ENCODE results near the gene PXDC1. TPM values are rescaled to one million over a fixed set of nuclear protein-coding genes. Genes with fewer than 3 reads are reported as not detected.
"Not testable (repeated sequence)": the region's sequence is repeated elsewhere in the genome, so short reads cannot be mapped to it uniquely, and the experiment has no call there.

PXDC1 gene
- total and polyA plus RNA-seq, 2 donors (not counting 3 experiments of a cell fraction or from before 2014, with no cell fraction given) = 60.9 to 121 TPM

DNA sequence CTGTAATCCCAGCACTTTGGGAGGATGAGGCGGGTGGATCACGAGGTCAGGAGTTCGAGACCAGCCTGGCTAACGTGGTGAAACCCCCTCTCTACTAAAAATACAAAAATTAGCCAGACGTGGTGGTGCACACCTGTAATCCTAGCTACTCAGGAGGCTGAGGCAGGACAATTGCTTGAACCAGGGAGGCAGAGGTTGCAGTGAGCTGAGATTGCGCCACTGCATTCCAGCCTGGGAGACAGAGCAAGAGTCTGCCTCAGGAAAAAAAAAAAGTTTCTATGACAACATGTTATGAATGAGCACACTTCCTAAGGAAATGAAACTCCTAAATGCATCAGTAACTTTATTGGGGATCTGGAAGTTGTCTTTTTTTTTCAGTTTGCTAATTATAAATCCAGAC lies 16.0 kb upstream of the PXDC1 start:
- BruUV-seq (replicated peaks); H2AFZ ChIP-seq (ENCODE audit: low read depth, low read length); intact Hi-C loops (cut with micrococcal nuclease); H3K79me2 ChIP-seq (ENCODE audit: control insufficient read depth, insufficient read depth, low read length); H3K4me3 ChIP-seq (replicated peaks in 1 of 3; ENCODE audit: insufficient read depth in 1 of 3, low read depth in 1 of 3, low read length in 3 of 3); H3K36me3 ChIP-seq (ENCODE audit: control insufficient read depth in 2 of 2, extremely low read depth in 1 of 2, insufficient read depth in 2 of 2, low read length in 2 of 2); dilution Hi-C loops (cut with MboI; ENCODE audit: extremely low pct_ligation_motif_present, low sequenced_read_pairs); H4K20me1 ChIP-seq (replicated peaks; ENCODE audit: control insufficient read depth, extremely low read depth, insufficient read depth, low read length); POLR2A ChIA-PET; H3K9me1 ChIP-seq (replicated peaks; ENCODE audit: control insufficient read depth, extremely low read depth, insufficient read depth, low read length); H3K4me1 ChIP-seq (ENCODE audit: control insufficient read depth, extremely low read depth, insufficient read depth, low read length); H3K9me3 ChIP-seq (replicated peaks; ENCODE audit: control insufficient read depth, insufficient read depth, low read length); H3K27me3 ChIP-seq (ENCODE audit: control insufficient read depth in 2 of 2, insufficient read depth in 2 of 2, low read length in 2 of 2): not testable (repeated sequence)
- Histone ChIP-seq H3K27ac (ENCODE audit: insufficient read depth, low read depth, low read length) (peak overlapping the region; percentile 28), H3K9ac (replicated peaks; ENCODE audit: extremely low read depth, insufficient read depth, low read length) (peak overlapping the region; percentile 13), H3K4me2 (ENCODE audit: insufficient read depth, low read length) (peak overlapping the region; percentile 25)
- TF ChIP-seq JUN (IDR thresholded peaks at IDR 0.05; ENCODE audit: borderline replicate concordance, insufficient read depth, insufficient read length, low read depth) = peak; percentile 9
- CTCF ChIA-PET = interaction anchor here (1.3 kb wide), 1 partner anchor 11 kb away, joined by 4 read pairs; no protein-coding TSS in a partner anchor
- DNase-seq (ENCODE audit: low read depth, low spot score) (peak; percentile 66), FAIRE-seq (peak; percentile 75)

GRCh38 chr6:3766214-3766613 lies 14.7 kb upstream of the PXDC1 start:
- Histone ChIP-seq H4K20me1 (replicated peaks; ENCODE audit: control insufficient read depth, extremely low read depth, insufficient read depth, low read length) (no peaks in the 10 kb centered on the region), H3K4me1 (ENCODE audit: control insufficient read depth, extremely low read depth, insufficient read depth, low read length) (peaks cover 7% of the 10 kb centered on the region), H3K9ac (replicated peaks; ENCODE audit: extremely low read depth, insufficient read depth, low read length) (no peak overlapping the region), H3K4me2 (ENCODE audit: insufficient read depth, low read length) (no peak overlapping the region), H2AFZ (ENCODE audit: low read depth, low read length) (no peak overlapping the region), H3K27me3 (ENCODE audit: control insufficient read depth in 2 of 2, insufficient read depth in 2 of 2, low read length in 2 of 2) (no peaks in the 10 kb centered on the region), H3K27ac (ENCODE audit: insufficient read depth, low read depth, low read length) (no peak overlapping the region), H3K9me1 (replicated peaks; ENCODE audit: control insufficient read depth, extremely low read depth, insufficient read depth, low read length) (no peaks in the 10 kb centered on the region), H3K36me3 (ENCODE audit: control insufficient read depth in 2 of 2, extremely low read depth in 1 of 2, insufficient read depth in 2 of 2, low read length in 2 of 2) (no peaks in the 10 kb centered on the region), H3K79me2 (ENCODE audit: control insufficient read depth, insufficient read depth, low read length) (no peaks in the 10 kb centered on the region), H3K4me3 (replicated peaks in 1 of 3; ENCODE audit: insufficient read depth in 1 of 3, low read depth in 1 of 3, low read length in 3 of 3) (no peak overlapping the region), H3K9me3 (replicated peaks; ENCODE audit: control insufficient read depth, insufficient read depth, low read length) (no peaks in the 10 kb centered on the region)
- DNase-seq (ENCODE audit: low read depth, low spot score) (no peak), FAIRE-seq (no peak)
- CTCF ChIA-PET = no interaction called here
- POLR2A ChIA-PET = no interaction called here
- BruUV-seq (replicated peaks) = no TSS peak
- TF ChIP-seq POLR2A (IDR thresholded peaks at IDR 0.05; ENCODE audit: low read depth, low read length) (no peak), MYC (IDR thresholded peaks at IDR 0.05; ENCODE audit: low read depth, low read length) (no peak), CTCF (IDR thresholded peaks at IDR 0.05; ENCODE audit: extremely low read depth in 1 of 2, insufficient read depth in 1 of 2, low read depth in 1 of 2, low read length in 2 of 2) (no peak), POLR2AphosphoS5 (IDR thresholded peaks at IDR 0.05; ENCODE audit: insufficient read depth, low read depth, low read length) (no peak), FOS (IDR thresholded peaks at IDR 0.05; ENCODE audit: borderline replicate concordance, insufficient read depth, low read length) (no peak), EZH2 (IDR thresholded peaks at IDR 0.05; ENCODE audit: borderline replicate concordance, low read depth, low read length, severe bottlenecking) (no peak), GATA2 (IDR thresholded peaks at IDR 0.05; ENCODE audit: insufficient read depth, insufficient read length, low read depth, low read length) (no peak), MAX (IDR thresholded peaks at IDR 0.05; ENCODE audit: insufficient read depth, insufficient read length) (no peak)
- dilution Hi-C loops (cut with MboI; ENCODE audit: extremely low pct_ligation_motif_present, low sequenced_read_pairs) = no loop called here
- intact Hi-C loops (cut with micrococcal nuclease) = no loop called here

Data from endothelial cell of umbilical vein (primary cell).